OCI-LY1 (cell line): ENCODE results near the gene N4BP2L1.

Source experiments
- CTCF ChIP-seq: fragments of 200-600 bp; sonication (generic), shearing (Covaris generic); IDR thresholded peaks from 2 replicates; pipeline ENCODE4 v1.5.1; 2017; ENCODE audit warnings: mild to moderate bottlenecking, antibody characterized with exemption, low read length, moderate library complexity, mixed read lengths
- EZH2 ChIP-seq: fragments of 200-600 bp; sonication (generic), shearing (Covaris generic); IDR thresholded peaks from 2 replicates; pipeline ENCODE4 v1.8.0; 2017; ENCODE audit warnings: borderline replicate concordance, mixed run types, mild to moderate bottlenecking, antibody characterized with exemption, low read length, moderate library complexity, mixed read lengths

DNA sequence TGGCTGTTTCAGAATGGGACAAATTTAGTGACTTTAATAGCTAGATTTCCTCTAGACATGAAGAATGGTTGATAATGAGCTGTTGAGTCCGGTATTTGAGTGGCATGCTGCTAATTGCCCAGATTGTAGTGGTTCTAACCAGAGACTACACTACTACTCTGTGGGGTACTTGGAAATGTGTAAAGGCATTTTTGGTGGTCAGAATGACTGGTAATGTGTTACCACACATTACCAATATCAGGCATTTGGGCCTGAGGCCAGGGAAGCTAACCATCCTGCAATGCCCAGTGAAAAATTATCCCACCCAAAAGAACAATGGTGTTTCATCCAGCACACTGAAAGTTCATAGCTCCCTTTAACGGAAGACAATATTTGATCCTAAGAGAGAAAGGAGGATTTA is 17.5 kb upstream of the N4BP2L1 start:
- TF ChIP-seq CTCF (no peak), EZH2 (no peak)
